H1 (cell line): Measurements from ENCODE around the gene MPV17. TPM values are rescaled to one million over a fixed set of nuclear protein-coding genes. Genes with fewer than 3 reads are reported as not detected.

Experiments
- CTCF ChIA-PET: fragments of 300-600 bp; sonication (Branson Sonifier 250); formaldehyde crosslinking; loops from one replicate; lab custom pipeline; 2021; ENCODE audit not compliant: partially characterized antibody; lab: Charles Lee
- POLR2A ChIA-PET: fragments of 300-600 bp; sonication (Branson Sonifier 250); formaldehyde crosslinking; loops from one replicate; lab custom pipeline; 2021; ENCODE audit warnings: inconsistent platforms; ENCODE audit not compliant: partially characterized antibody; lab: Charles Lee
- DNase-seq, 2 experiments: peaks; one replicate each; pipeline versions ENCODE4 v3.0.0 to v3.0.0-alpha.2; 2010 to 2022; ENCODE audit warnings: low spot score in 2 of 2, low read depth in 1 of 2, mixed read lengths in 1 of 2
- FAIRE-seq: peaks from 2 replicates; lab custom pipeline; 2011; peaks lifted over from hg19 to GRCh38; lab: Jason Lieb, UNC
- H2AFZ ChIP-seq: 2 replicates; pipeline ENCODE4 v1.8.1; 2012; ENCODE audit warnings: low read length, inconsistent platforms
- H2AK5ac ChIP-seq: 2 replicates; pipeline ENCODE4 v1.6.1; 2013; ENCODE audit warnings: low read depth, low read length
- H2BK120ac ChIP-seq: replicated peaks from 2 replicates; pipeline ENCODE3; 2013; ENCODE audit warnings: low read depth, low read length, inconsistent platforms
- H2BK12ac ChIP-seq: 2 replicates; pipeline ENCODE4 v1.6.1; 2013; ENCODE audit warnings: low read depth, low read length
- H2BK15ac ChIP-seq: 2 replicates; pipeline ENCODE4 v1.6.1; 2013; ENCODE audit warnings: low read length
- H2BK20ac ChIP-seq: 2 replicates; pipeline ENCODE4 v1.6.1; 2013; ENCODE audit warnings: low read length
- H2BK5ac ChIP-seq: 2 replicates; pipeline ENCODE4 v1.6.1; 2013; ENCODE audit warnings: low read depth, low read length
- H3K14ac ChIP-seq: 2 replicates; pipeline ENCODE4 v1.6.1; 2013; ENCODE audit warnings: inconsistent platforms; ENCODE audit not compliant: insufficient read length
- H3K18ac ChIP-seq: 2 replicates; pipeline ENCODE4 v1.6.1; 2013; ENCODE audit warnings: low read length; ENCODE audit errors: extremely low read depth
- H3K23ac ChIP-seq: 2 replicates; pipeline ENCODE4 v1.6.1; 2013; ENCODE audit warnings: inconsistent platforms; ENCODE audit not compliant: insufficient read length
- H3K23me2 ChIP-seq: 2 replicates; pipeline ENCODE4 v1.6.1; 2013; ENCODE audit warnings: low read depth, low read length
- H3K27ac ChIP-seq: 2 replicates; pipeline ENCODE4 v1.6.1; 2011; ENCODE audit warnings: low read depth, low read length, inconsistent platforms
- H3K27me3 ChIP-seq, 4 experiments: replicated peaks in 1 of 4; 1 replicate in 1 of 4; 2 replicates in 3 of 4; pipeline versions ENCODE4 v1.6.1 to v1.8.1; 2011 to 2013; ENCODE audit warnings: low read length in 3 of 4, mild to moderate bottlenecking in 3 of 4, inconsistent platforms in 2 of 4, mixed read lengths in 2 of 4, moderate library complexity in 1 of 4; ENCODE audit not compliant: control insufficient read depth in 3 of 4, insufficient read depth in 3 of 4; ENCODE audit errors: extremely low read depth in 1 of 4
- H3K36me3 ChIP-seq, 4 experiments: 2 replicates each; pipeline versions ENCODE4 v1.6.1 to v1.8.1; 2011 to 2013; ENCODE audit warnings: mild to moderate bottlenecking in 4 of 4, low read length in 3 of 4, moderate library complexity in 2 of 4, control low read depth in 1 of 4, inconsistent platforms in 1 of 4; ENCODE audit not compliant: insufficient read depth in 4 of 4, control insufficient read depth in 2 of 4
- H3K4ac ChIP-seq: replicated peaks from 2 replicates; pipeline ENCODE3; 2013; ENCODE audit warnings: low read length, low read depth, mixed read lengths, inconsistent platforms; ENCODE audit not compliant: insufficient read length
- H3K4me1 ChIP-seq, 4 experiments: replicated peaks in 1 of 4; 1 replicate in 1 of 4; 2 replicates in 3 of 4; pipeline versions ENCODE4 v1.6.1 to v1.8.1; 2011 to 2013; ENCODE audit warnings: low read length in 3 of 4, inconsistent platforms in 2 of 4, mixed read lengths in 1 of 4; ENCODE audit not compliant: insufficient read depth in 4 of 4, control insufficient read depth in 3 of 4
- H3K4me2 ChIP-seq, 2 experiments: 2 replicates each; pipeline versions ENCODE4 v1.6.1 to v1.8.1; 2011 to 2013; ENCODE audit warnings: low read depth in 2 of 2, low read length in 2 of 2, control low read depth in 1 of 2, inconsistent platforms in 1 of 2, mild to moderate bottlenecking in 1 of 2; ENCODE audit not compliant: insufficient read depth in 1 of 2
- H3K4me3 ChIP-seq, 4 experiments: fragments of 200-600, 300-600 bp in 1 of 4; sonication (generic), shearing (Covaris generic), sonication (Bioruptor Twin) in 1 of 4; 2 replicates each; pipeline versions ENCODE4 v1.5.1 to v1.8.1; 2011 to 2016; ENCODE audit warnings: low read length in 4 of 4, low read depth in 3 of 4, control low read depth in 2 of 4, inconsistent platforms in 2 of 4, mild to moderate bottlenecking in 2 of 4, mixed read lengths in 1 of 4, moderate library complexity in 1 of 4; ENCODE audit not compliant: insufficient read depth in 2 of 4; ENCODE audit errors: extremely low read depth in 1 of 4
- H3K56ac ChIP-seq: replicated peaks from 2 replicates; pipeline ENCODE3; 2013; ENCODE audit warnings: low read depth, mild to moderate bottlenecking, mixed read lengths, low read length, inconsistent platforms; ENCODE audit not compliant: insufficient read length
- H3K79me1 ChIP-seq: 2 replicates; pipeline ENCODE4 v1.6.1; 2013; ENCODE audit warnings: low read depth, low read length, control low read depth
- H3K79me2 ChIP-seq, 2 experiments: 2 replicates each; pipeline versions ENCODE4 v1.6.1 to v1.8.1; 2012 to 2013; ENCODE audit warnings: low read length in 2 of 2, mild to moderate bottlenecking in 2 of 2, inconsistent platforms in 1 of 2; ENCODE audit not compliant: insufficient read depth in 2 of 2, control insufficient read depth in 1 of 2
- H3K9ac ChIP-seq, 4 experiments: replicated peaks in 1 of 4; 1 replicate in 1 of 4; 2 replicates in 3 of 4; pipeline versions ENCODE4 v1.6.1 to v1.8.1; 2011 to 2013; ENCODE audit warnings: low read depth in 3 of 4, low read length in 3 of 4, control low read depth in 2 of 4, mild to moderate bottlenecking in 2 of 4, moderate library complexity in 2 of 4, inconsistent platforms in 1 of 4; ENCODE audit errors: extremely low read depth in 1 of 4
- H3K9me3 ChIP-seq, 2 experiments: 2 replicates each; pipeline versions ENCODE4 v1.6.1 to v1.8.1; 2012 to 2013; ENCODE audit warnings: mild to moderate bottlenecking in 2 of 2, moderate library complexity in 2 of 2, control low read depth in 1 of 2, inconsistent platforms in 1 of 2, low read depth in 1 of 2, low read length in 1 of 2, mixed read lengths in 1 of 2; ENCODE audit not compliant: insufficient read depth in 2 of 2
- H4K20me1 ChIP-seq, 2 experiments: replicated peaks in 1 of 2; 2 replicates each; pipeline versions ENCODE3 to v1.8.1; 2011 to 2013; ENCODE audit warnings: inconsistent platforms in 2 of 2, low read length in 2 of 2, mild to moderate bottlenecking in 1 of 2; ENCODE audit not compliant: insufficient read depth in 2 of 2, control insufficient read depth in 1 of 2
- H4K5ac ChIP-seq: 2 replicates; pipeline ENCODE4 v1.6.1; 2013; ENCODE audit warnings: low read length, low read depth, mixed read lengths, inconsistent platforms; ENCODE audit not compliant: insufficient read length
- H4K8ac ChIP-seq: 2 replicates; pipeline ENCODE4 v1.8.0; 2013; ENCODE audit warnings: mild to moderate bottlenecking, moderate library complexity, low read length, inconsistent platforms; ENCODE audit not compliant: insufficient read depth; ENCODE audit errors: extremely low read depth
- H4K91ac ChIP-seq: replicated peaks from 2 replicates; pipeline ENCODE3; 2013; ENCODE audit warnings: low read length, mixed read lengths, inconsistent platforms; ENCODE audit not compliant: insufficient read length
- BCL11A ChIP-seq, 2 experiments: IDR thresholded peaks; one replicate each; pipeline ENCODE4 v1.6.1; 2011; ENCODE audit warnings: low read depth in 2 of 2, low read length in 2 of 2, mild to moderate bottlenecking in 2 of 2
- CEBPB ChIP-seq: IDR thresholded peaks from 2 replicates; pipeline ENCODE4 v1.6.1; 2012; ENCODE audit warnings: low read depth, low read length
- CHD2 ChIP-seq: IDR thresholded peaks from 2 replicates; pipeline ENCODE4 v1.6.1; 2012; ENCODE audit warnings: low read length, improper control_type of control experiment
- HDAC2 ChIP-seq, 2 experiments: fragments of 300-600 bp in 1 of 2; sonication (generic) in 1 of 2; IDR thresholded peaks; 2 replicates each; pipeline ENCODE4 v1.6.1; 2011 to 2012; ENCODE audit warnings: low read depth in 2 of 2, low read length in 2 of 2, mild to moderate bottlenecking in 2 of 2, moderate library complexity in 2 of 2, borderline replicate concordance in 1 of 2, inconsistent platforms in 1 of 2
- JUN ChIP-seq: IDR thresholded peaks from 2 replicates; pipeline ENCODE4 v1.6.1; 2011; ENCODE audit warnings: low read depth, mild to moderate bottlenecking, improper control_type of control experiment, low read length
- JUND ChIP-seq: IDR thresholded peaks from 2 replicates; pipeline ENCODE4 v1.6.1; 2011; ENCODE audit warnings: mild to moderate bottlenecking, improper control_type of control experiment, low read length
- RNF2 ChIP-seq: fragments of 200-900, 300-1000 bp; sonication (generic); IDR thresholded peaks from 2 replicates; pipeline ENCODE4 v1.7.1; 2016; ENCODE audit warnings: borderline replicate concordance, low read depth, mild to moderate bottlenecking, antibody characterized with exemption, low read length; ENCODE audit not compliant: poor library complexity, severe bottlenecking; ENCODE audit errors: missing control alignments
- RXRA ChIP-seq: IDR thresholded peaks from 2 replicates; pipeline ENCODE4 v1.6.1; 2011; ENCODE audit warnings: low read depth, mild to moderate bottlenecking, low read length, moderate library complexity; ENCODE audit not compliant: insufficient read depth
- SIX5 ChIP-seq: IDR thresholded peaks from 2 replicates; pipeline ENCODE4 v1.6.1; 2011; ENCODE audit warnings: mild to moderate bottlenecking, low read depth, low read length
- TAF1 ChIP-seq: IDR thresholded peaks from 2 replicates; pipeline ENCODE4 v1.6.1; 2011; ENCODE audit warnings: mild to moderate bottlenecking, low read depth, low read length
- TBP ChIP-seq: IDR thresholded peaks from 2 replicates; pipeline ENCODE4 v1.6.1; 2011; ENCODE audit warnings: low read depth, low read length, improper control_type of control experiment
- WGBS, 2 experiments: shearing (Covaris generic) in 1 of 2; methylation state at CpG; one replicate each; pipeline versions ENCODE4 v1.1.6 to v1.1.7; 2013 to 2015; ENCODE audit warnings: low lambda C conversion rate in 2 of 2, mixed read lengths in 2 of 2, inconsistent platforms in 1 of 2, low coverage in 1 of 2, missing lambda C conversion rate in 1 of 2; ENCODE audit not compliant: insufficient replicate concordance in 2 of 2, insufficient coverage in 1 of 2, insufficient read length in 1 of 2; ENCODE audit errors: extremely low coverage in 1 of 2, missing lambda C conversion rate in 1 of 2; 5-methylcytosine and 5-hydroxymethylcytosine counted together
- polyA plus RNA-seq, 7 experiments: library from polyadenylated mRNA; depleted of rRNA in 3 of 7; stranded (reverse) in 5 of 7; unstranded in 2 of 7; fragments of >200 nt in 5 of 7; fragments of 200-250 nt in 2 of 7; gene quantifications; 1 replicate in 5 of 7; 2 replicates in 1 of 7; 4 replicates in 1 of 7; pipeline versions ENCODE4 v1.2.1 to v1.2.3, GENCODE V29; 2011 to 2013; ENCODE audit warnings: missing spikeins in 2 of 7, mixed read lengths in 2 of 7
- total RNA-seq: library from RNA; stranded (reverse); fragmentation: NEBNext Ultra II Directional; extraction: Animal tissue kit (Norgen Biotek cat#: 25700); gene quantifications from 2 replicates; pipeline ENCODE4 v1.2.1, GENCODE V29; 2021
- TF ChIP-seq, protein P1 (sequence below): IDR thresholded peaks from 2 replicates; pipeline ENCODE4 v1.6.1; 2012; ENCODE audit warnings: low read length, inconsistent platforms

MPV17 gene
- total and polyA plus RNA-seq, 2 of the 8 experiments (the other 6 are each of a cell fraction or from before 2014, with no cell fraction given), result 45.2 to 181 TPM

DNA sequence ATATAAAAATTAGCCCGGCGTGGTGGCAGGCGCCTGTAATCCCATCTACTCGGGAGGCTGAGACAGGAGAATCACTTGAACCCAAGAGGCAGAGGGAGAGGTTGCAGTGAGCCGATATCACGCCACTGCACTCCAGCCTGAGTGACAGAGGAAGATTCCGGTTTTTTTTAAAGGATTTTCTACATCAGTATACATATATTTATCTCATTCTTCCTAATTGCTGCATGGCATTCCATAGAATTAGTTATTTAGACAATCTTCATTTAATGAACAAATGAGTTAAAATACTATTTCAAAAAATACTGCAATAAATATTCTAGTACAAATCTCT is 31.7 kb upstream of the MPV17 start:
- H3K79me1 ChIP-seq, result no peaks in the 10 kb centered on the region; the same call in 1 of the 2 replicates
- H3K23me2 ChIP-seq, result no peaks in the 10 kb centered on the region
- H3K56ac ChIP-seq, result no peak overlapping the region
- peak overlapping the region in 1 of 2 experiments; percentile 62; a peak in 1 of 4 replicates for H3K4me2 ChIP-seq
- H3K79me2 ChIP-seq, result peaks cover 11 to 78% of the 10 kb centered on the region in 2 experiments; a peak in 3 of 4 replicates
- H3K4ac ChIP-seq, result no peak overlapping the region
- H2BK20ac ChIP-seq, result no peak overlapping the region
- peaks cover 0 to 12% (median 4%) of the 10 kb centered on the region in 4 experiments; a peak in 4 of 7 replicates for H3K4me1 ChIP-seq
- H2BK15ac ChIP-seq, result no peak overlapping the region
- H3K27me3 ChIP-seq, result no peaks in the 10 kb centered on the region
- H3K14ac ChIP-seq, result no peak overlapping the region
- H4K5ac ChIP-seq, result no peak overlapping the region
- no peak overlapping the region for H2AFZ ChIP-seq
- H3K9me3 ChIP-seq, result no peaks in the 10 kb centered on the region
- no peak overlapping the region for H3K23ac ChIP-seq
- WGBS, 2 experiments, result 88% methylated on average over 7 of the region's 7 CpGs; no CpG with 5 or more reads in 1 of the 2 experiments
- H3K4me3 ChIP-seq, result peak overlapping the region in 1 of 4 experiments; percentile 86; a peak in 1 of 8 replicates
- H3K9ac ChIP-seq, result no peak overlapping the region
- no peak overlapping the region for H3K18ac ChIP-seq
- ChIA-PET CTCF (interaction anchor here (1.1 to 1.6 kb wide), 3 partner anchors 13 to 75 kb away, joined by 3 to 5 read pairs (median 5); partner anchors contain the start of genes EIF2B4 and SNX17), POLR2A (interaction anchor here (1.0 to 9.5 kb wide), 7 partner anchors 11 to 55 kb away, joined by 3 to 135 read pairs (median 8); partner anchors contain the start of genes EIF2B4, MPV17, PPM1G and SNX17)
- no peak overlapping the region for H3K27ac ChIP-seq
- no peak overlapping the region for H2BK5ac ChIP-seq
- H2BK120ac ChIP-seq, result no peak overlapping the region
- FAIRE-seq (no peak), DNase-seq (no peak)
- H4K8ac ChIP-seq, result no peak overlapping the region
- no peak overlapping the region for H4K91ac ChIP-seq
- H2AK5ac ChIP-seq, result no peak overlapping the region
- no peak overlapping the region for H2BK12ac ChIP-seq
- peaks cover 0 to 5% (median 3%) of the 10 kb centered on the region in 4 experiments; a peak in 3 of 8 replicates for H3K36me3 ChIP-seq
- peaks cover 3% of the 10 kb centered on the region in 2 experiments for H4K20me1 ChIP-seq
- TF ChIP-seq TAF1, result no peak
- no peak for TF ChIP-seq RXRA
- TF ChIP-seq CEBPB, result no peak
- TF ChIP-seq HDAC2 (IDR thresholded peaks at IDR 0.05; ENCODE audit: borderline replicate concordance in 1 of 2, low read depth in 2 of 2, low read length in 2 of 2), result no peak
- TF ChIP-seq SIX5, result no peak
- TF ChIP-seq CHD2, result no peak
- TF ChIP-seq TBP, result no peak
- no peak for TF ChIP-seq RNF2
- no peak for TF ChIP-seq JUN
- TF ChIP-seq, protein P1, sequence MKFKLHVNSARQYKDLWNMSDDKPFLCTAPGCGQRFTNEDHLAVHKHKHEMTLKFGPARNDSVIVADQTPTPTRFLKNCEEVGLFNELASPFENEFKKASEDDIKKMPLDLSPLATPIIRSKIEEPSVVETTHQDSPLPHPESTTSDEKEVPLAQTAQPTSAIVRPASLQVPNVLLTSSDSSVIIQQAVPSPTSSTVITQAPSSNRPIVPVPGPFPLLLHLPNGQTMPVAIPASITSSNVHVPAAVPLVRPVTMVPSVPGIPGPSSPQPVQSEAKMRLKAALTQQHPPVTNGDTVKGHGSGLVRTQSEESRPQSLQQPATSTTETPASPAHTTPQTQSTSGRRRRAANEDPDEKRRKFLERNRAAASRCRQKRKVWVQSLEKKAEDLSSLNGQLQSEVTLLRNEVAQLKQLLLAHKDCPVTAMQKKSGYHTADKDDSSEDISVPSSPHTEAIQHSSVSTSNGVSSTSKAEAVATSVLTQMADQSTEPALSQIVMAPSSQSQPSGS, result no peak
- no peak for TF ChIP-seq BCL11A (IDR thresholded peaks at IDR 0.05; ENCODE audit: low read depth in 2 of 2, low read length in 2 of 2)
- no peak for TF ChIP-seq JUND
